NCI-H774 (cell line): Measurements from ENCODE around the gene RIMBP3C.
"Not testable (repeated sequence)": the region's sequence is repeated elsewhere in the genome, so short reads cannot be mapped to it uniquely, and the experiment has no call there.

Experiments used
- DNase-seq: peaks from one replicate; lab custom pipeline; 2025; lab: John Stamatoyannopoulos, UW

The RIMBP3C gene, protein sequence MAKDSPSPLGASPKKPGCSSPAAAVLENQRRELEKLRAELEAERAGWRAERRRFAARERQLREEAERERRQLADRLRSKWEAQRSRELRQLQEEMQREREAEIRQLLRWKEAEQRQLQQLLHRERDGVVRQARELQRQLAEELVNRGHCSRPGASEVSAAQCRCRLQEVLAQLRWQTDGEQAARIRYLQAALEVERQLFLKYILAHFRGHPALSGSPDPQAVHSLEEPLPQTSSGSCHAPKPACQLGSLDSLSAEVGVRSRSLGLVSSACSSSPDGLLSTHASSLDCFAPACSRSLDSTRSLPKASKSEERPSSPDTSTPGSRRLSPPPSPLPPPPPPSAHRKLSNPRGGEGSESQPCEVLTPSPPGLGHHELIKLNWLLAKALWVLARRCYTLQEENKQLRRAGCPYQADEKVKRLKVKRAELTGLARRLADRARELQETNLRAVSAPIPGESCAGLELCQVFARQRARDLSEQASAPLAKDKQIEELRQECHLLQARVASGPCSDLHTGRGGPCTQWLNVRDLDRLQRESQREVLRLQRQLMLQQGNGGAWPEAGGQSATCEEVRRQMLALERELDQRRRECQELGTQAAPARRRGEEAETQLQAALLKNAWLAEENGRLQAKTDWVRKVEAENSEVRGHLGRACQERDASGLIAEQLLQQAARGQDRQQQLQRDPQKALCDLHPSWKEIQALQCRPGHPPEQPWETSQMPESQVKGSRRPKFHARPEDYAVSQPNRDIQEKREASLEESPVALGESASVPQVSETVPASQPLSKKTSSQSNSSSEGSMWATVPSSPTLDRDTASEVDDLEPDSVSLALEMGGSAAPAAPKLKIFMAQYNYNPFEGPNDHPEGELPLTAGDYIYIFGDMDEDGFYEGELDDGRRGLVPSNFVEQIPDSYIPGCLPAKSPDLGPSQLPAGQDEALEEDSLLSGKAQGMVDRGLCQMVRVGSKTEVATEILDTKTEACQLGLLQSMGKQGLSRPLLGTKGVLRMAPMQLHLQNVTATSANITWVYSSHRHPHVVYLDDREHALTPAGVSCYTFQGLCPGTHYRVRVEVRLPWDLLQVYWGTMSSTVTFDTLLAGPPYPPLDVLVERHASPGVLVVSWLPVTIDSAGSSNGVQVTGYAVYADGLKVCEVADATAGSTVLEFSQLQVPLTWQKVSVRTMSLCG (N-terminal part only)

DNA sequence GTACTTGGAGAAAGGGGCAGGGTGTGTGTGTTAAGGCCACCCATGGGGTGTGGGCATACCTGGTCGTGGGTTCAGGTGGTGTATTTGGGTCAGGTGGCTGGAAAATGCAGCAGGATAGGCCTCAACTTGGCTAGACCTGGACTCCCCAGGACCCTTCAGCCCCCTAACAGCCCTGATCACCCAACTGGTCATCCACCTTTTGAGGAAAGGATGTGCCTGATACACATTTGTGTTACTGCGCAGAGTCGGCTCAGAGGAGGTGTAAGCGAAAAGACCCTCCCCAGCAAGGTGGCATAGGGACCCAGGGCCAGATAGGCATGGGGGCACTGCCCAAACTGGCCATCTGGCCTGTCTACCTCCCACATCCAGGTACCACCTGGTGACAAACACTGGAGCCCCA, at the start of gene RIMBP3C:
TSS of gene RIMBP3C (minus strand) at position 101 of the 400 bp plus-strand sequence. CDS start 485 bp downstream, outside the sequence.
- DNase-seq: not testable (repeated sequence)

DNA sequence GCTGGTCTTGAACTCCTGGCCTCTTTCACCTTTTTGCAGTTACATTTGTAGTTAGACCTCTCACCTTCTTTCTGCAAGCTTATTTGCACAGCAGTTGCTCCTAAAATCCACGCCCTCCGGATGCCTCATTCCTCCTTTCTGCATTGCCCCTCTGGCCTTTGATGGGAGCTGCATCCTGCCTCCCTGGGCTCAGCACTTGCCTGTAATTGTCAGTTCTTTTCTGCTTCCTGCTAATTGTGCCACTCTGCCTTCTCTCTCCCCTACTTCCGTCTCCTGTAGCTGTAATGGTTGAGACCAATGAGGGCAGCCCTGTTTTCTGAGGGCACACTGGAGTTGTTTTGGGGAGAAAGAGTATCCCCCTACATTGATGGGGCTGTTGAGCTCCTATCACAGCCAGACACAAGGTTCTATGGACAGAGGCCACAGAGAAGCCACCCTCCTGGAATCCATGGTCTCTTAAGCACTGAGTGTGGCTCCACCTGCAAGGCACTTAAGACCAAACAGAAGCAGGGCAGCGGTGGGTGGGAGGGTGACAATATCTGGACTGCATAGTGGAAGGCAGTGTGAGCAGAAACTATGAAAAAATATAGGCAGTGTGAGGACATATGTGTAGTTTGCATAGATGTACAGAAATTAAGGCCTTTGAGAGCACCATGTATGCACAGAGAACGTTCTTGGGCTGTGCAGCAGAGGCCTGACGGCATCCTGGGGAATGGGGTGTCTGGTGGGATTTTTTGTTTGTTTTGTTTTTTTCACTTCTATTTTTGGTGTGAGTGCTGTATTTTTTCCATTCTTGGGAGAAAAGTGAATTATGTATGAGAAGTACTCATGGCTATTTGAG, 48.0 kb upstream of the RIMBP3C start:
- DNase-seq: no peak

DNA sequence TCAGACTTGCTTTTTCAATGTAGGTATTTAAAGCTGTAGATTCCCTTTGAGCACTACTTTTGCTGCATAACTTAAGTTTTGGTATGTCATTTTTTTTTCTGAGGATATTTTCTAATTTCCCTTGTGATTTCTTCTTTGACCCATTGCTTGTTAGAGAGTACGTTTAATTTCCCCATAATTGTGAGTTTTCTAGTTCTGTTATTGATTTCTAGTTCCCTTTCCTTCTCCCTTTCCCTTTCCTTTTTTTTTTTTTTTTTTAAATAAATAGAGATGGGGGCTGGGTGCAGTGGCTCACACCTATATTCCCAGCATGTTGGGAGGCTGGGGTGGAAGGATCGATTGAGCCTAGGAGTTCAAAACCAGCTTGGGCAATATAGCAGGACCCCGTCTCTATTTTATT, 47.0 kb upstream of the RIMBP3C start:
- no peak for DNase-seq

DNA sequence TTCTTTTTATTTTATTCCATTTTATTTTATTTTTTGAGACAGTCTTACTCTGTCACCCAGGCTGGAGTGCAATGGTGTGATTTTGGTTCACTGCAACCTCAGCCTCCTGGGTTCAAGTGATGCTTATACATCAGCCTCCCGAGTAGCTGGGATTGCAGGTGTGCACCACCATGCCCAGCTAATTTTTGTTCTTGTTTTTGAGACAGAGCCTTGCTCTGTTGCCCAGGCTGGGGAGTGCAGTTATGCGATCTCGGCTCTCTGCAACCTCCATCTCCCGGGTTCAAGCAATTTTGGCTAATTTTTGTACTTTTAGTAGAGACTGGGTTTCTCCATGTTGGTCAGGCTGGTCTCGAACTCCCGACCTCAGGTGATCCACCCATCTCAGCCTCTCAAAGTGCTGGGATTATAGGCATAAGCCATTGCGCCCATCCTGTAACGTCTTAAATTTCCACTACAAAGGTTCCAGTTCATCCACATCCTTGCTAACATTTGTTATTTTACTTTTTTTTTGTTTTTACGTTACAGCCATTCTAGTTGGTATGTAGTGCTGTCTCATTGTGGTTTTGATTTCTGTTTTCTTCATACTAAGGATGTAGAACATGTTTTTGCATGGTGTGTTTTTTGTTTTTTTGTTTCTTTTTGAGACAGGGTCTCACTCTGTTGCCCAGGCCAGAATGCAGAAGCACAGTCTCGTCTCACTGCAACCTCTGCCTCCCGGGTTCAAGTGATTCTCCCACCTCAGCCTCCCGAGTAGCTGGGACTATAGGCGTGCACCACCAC, 45.3 kb upstream of the RIMBP3C start:
- not testable (repeated sequence) for DNase-seq

DNA sequence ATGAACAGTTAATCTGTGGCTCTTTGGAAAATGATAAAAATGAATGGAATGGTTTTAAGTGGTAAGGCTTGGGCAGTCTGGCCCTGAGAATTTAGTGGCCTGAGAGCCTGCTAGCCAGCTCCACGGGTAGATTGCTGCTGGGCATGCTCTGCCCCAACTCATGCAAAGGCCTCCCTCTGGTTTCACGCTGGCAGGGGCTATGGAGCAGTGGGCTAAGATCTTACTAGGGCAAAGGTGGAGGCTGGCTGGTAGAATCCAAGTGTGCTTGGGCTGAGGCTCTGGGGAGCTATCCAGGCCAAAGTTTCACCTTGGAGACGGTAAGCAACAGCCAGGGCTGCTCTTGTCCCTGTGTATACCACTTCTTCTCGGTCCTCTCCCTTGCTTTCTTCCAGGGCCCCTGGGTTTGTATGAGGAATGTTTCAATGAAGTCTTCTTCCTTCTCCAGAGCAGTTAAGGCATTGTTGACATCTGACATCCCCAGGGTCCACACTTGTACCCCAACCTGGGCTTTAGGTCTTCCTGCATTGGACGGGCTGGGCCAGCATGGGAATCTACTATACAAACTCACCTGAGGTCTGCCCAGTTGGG, 43.7 kb upstream of the RIMBP3C start:
- no peak for DNase-seq

DNA sequence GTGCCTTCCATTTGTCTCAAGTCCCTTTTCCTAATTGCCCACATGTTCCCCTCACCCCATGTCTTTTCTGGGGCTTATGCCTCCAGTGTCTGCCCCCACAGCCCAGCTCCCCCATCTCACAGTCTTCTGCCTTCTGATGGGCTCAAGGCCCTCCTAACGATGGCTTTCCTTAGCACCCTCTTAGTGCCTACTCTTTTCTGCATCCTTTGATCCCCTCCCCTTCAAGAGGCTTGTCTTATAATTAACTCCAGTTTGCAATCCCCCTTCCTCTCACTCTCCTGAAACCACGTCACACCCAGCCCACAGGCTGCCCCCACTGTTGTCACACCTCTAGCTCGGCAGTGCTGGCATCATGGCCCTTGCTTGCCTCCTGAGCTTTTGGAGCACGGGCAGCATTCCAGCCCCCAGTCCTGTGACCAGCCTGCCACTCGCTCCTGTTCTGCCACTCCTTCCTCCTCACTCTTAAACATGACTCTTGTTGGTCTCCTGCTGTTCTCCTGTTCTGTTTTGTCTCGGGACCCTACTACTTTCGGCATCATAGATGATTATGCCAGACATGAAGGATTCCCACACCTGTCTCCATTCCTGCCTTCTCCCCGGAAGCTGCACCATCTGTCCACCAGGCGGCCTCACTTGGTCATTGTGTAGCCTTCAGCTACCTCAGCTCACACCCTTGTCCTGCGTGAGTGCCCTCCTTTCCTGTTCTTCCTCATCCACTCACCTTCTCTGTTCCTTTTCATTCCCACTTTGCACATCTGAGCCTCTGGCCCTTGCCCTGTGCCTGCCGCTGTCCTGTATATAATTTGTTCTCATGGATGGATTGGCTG, 42.4 kb upstream of the RIMBP3C start:
- no peak for DNase-seq

DNA sequence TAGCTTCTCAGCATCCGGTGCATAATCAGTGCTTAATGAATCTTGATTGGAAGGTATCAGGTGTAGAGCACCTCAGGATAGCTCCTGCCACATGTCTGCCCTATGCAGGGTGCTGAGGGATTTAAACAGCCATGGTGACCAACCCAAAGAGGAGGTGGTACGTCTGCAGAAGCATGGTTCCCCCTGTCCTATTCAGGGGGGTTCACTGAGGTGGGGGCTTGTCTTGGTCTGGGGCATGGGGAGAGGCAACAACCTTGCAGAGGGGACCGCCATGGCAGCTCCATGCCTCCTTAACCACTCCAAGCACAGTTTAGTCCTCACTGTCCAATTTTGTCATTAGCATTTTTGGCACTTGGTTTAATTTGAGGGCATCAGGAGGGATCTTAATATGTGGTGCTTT, 41.2 kb upstream of the RIMBP3C start:
- DNase-seq: no peak

DNA sequence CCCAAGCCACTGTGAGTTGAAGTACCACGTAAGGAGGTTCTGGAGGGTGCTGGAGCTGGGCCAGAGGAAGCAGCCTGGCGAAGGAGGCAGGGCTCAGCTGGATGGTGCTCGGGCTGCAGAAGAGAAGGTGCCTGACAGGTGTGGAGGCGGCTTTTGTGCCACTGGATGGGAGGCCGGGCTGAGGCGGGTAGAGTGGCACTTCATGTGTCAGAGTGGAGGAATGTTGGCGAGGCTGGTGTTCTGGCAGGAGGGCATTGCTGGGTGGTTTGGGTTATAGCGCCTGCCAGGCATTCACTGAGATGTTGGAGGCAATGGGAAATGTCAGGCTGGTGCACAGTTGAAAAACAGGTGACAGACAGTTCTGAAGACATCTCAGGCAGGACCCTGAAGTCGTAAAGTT, 40.4 kb upstream of the RIMBP3C start:
- no peak for DNase-seq

DNA sequence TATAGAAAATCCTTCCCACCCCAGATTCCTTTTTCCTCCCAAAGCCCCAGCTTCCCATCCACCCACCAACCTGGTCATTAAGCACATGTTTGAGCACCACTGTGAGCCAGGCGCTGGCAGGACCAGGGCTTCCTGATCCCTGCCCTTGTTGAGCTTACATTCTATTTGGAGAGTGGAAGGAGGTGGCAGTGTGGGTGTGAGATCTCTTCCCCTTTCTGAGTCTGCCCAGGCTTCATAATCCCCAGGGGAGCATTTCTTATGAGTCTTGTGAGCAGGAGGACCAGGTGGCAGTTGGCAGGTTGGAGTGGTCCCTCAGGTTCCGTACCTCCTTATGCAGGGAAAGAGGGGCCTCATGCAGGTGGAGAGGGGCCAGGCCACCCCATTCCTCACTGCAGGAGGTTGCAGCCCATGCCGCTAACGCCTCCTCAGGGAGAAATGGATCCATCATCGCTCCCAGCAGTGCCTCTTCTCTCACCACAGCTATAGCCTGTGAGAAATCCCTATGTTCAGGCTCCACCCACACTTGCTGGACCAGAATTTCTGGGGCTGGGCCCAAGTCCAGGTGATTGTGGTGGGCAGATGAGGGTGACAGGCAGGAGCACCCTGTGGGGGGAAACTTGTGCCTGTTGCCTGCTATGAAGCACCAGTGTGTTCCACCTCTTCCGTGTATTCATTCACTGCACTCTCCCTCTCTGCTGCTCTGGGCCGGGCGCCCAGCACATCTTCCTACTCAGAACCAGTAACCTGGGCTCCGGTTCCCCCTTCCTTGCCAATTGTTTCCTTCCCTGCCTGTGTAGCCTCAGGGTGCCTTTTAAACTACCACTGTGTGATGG, 39.8 kb upstream of the RIMBP3C start:
- no peak for DNase-seq

DNA sequence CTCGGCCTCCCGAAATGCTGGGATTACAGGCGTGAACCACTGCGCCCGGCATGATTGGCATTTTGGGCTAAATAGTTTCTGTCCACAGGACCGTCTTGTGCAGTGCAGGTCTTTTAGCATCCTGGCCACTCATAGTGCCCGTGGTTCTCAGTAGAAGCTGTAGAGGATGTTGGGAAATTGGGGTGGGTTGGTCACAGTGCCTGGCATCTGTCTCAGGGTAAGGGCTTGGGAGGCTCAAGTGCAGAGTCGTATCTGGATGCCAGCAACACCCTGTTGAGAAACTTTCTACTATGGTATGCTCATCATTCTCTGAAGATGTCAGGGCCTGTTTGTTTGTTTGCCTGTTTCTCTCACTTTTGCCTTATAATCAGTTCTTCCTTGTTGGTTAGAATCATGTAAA, 38.1 kb upstream of the RIMBP3C start:
- no peak for DNase-seq

DNA sequence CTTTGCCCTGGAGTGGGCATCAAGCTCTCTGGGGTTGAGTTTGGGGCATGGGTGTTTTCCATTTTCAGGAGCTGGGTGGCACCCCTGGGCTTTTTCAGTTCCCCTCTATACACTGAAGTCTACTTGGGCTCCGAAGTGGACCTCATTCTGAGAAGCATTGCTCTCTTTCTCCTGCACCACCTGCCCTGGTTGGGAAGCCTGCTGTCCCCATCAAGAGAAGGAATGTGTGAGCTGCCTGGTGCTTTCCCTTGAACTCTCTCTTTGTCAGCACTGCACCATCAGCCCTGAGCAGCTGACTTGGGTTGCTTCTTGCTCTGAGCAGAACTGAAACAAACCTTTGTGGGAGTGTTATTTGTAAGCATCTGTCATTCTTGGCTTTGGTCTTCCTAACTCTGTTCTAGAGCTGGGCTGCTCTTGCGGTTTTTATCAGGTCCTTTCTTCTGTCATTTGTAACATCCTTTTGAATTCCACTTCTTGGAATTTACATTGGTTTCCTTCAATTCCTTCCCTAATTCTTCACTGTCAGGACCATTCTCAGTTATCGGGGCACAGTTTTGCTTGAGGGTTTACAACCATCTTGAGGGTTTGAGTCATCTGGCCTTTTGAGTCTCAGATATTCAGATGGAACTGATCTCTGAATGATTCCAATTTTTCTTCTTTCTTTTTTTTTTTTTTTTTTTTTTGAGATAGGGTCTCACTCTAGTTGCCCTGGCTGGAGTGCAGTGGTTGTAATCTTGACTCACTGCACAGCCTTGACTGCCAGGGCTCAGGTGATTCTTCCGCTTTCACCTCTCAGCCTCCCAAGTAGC, 36.7 kb upstream of the RIMBP3C start:
- no peak for DNase-seq

DNA sequence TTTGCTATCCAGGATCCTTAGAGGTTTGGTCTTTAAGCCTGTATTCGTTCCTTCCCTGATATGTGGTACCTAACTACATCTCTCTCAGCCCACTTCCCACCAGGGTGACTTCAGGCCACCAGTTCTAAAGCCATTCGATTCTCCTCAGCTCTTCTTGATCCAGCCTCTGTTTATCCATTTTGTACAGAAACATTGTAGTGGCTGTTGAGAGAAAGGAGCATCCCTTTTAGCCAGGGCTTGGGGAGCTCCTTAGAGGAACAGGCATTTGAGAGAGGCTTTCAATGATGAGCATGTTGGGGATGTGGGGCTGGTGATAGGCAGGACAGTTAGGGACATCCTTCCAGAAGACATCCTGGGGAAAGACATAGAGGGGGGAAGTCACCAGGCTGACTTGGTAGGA, 34.1 kb upstream of the RIMBP3C start:
- DNase-seq: no peak

DNA sequence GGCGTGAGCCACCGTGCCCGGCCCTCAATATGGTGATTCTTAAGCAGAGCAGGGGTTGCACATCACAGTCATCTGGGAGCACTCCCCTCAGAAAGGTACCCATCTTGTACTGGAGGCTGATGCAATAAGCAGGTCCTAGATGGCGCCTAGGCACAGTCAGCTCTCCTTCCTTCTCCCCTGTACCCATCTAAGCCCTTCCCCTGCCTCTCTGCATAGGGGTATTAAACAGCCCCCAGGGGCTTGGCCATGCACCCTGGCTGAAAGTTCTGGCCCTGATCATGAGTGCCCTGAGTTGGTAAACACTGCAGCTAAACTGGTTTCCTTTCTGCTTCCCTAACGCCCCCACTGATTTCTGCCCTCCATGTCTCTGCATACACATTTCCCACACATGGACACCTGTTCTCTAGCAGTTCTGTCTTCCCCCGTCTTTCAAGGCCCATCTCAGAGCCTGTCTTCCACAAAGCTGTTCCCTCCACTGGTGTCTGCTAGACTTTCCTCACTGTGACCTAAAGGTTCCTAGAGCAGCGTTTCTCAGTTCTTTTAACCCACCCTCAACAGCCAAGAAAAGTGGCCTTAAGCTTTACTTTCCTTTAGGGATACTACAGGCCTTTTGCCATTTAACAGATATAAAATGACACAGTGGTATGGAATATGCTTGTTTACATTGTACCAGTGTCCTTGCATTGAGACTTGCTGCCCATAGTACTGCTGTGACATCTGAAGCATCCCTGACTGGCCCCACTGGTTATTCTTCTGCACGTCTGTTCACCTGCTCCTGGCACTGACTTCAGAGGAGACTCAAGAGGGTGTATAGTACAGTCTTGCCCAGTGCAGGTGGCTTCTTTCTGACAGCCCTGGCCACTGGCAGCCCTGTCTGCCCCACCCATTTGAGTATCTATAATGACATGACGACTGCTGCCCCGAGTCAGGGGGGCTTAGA, 31.8 kb upstream of the RIMBP3C start:
- DNase-seq: no peak

DNA sequence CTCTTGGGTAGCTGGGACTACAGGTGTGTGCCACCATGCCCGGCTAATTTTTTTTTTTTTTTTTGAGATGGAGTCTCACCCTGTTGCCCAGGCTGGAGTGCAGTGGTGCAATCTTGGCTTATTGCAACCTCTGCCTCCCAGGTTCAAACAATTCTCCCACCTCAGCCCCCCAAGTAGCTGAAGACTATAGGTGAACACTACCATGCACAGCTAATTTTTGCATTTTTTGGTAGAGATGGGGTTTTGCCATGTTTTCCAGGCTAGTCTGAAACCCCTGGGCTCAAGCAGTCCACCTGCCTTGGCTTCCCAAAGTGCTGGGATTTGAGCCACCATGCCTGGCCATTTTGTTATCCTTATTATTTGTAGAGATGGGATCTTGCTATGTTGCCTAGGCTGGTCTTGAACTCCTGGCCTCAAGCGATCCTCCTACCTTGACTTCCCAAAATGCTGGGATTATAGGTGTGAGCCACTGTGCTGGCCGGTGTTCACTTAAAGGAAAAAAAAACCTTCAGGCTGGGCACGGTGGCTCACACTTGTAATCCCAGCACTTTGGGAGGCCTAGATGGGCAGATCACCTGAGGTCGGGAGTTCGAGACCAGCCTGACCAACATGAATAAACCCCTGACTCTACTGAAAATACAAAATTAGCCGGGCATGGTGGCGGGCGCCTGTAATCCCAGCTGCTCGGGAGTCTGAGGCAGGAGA, 29.9 kb upstream of the RIMBP3C start:
- DNase-seq: not testable (repeated sequence)

DNA sequence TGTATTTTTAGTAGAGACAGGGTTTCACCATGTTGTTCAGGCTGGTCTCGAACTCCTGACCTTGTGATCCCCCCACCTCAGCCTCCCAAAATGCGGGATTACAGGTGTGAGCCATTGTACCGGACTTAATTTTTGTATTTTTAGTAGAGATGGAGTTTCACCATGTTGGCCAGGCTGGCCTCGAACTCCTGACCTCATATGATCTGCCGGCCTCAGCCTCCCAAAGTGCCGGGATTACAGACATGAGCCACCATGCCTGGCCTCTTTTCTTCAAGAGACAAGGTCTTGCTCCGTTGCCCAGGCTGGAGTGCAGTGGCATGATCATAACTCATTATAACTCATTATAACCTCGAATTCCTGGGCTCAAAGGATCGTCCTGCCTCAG, 29.4 kb upstream of the RIMBP3C start:
- DNase-seq: not testable (repeated sequence)

DNA sequence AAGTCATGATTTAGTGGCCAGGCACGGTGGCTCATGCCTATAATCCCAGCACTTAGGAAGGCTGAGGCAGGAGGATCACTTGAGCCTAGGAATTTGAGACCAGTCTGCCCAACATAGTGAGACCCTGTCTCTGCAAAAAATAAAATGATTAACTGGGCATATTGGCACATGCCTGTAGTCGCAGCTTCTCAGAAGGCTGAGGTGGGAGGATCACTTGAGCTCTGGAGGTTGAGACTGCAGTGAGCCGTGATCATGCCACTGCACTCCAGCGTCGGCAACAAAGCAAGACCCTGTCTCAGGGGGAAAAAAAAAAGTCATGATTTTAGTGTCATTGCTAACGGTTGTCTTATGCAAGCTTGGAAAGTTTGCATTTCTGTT, 28.2 kb upstream of the RIMBP3C start:
- DNase-seq: no peak
